SH-SY5Y (cell line): ENCODE measurements around the gene C2orf81.

ENCODE experiments used
- GATA2 ChIP-seq: IDR thresholded peaks from 2 replicates; pipeline ENCODE4 v1.6.1; 2011; ENCODE audit warnings: mild to moderate bottlenecking, low read depth, low read length
- GATA3 ChIP-seq: IDR thresholded peaks from 2 replicates; pipeline ENCODE4 v1.6.1; 2011; ENCODE audit warnings: low read depth, mild to moderate bottlenecking, low read length, moderate library complexity

Gene C2orf81

GRCh38 chr2:74429487-74430451 is 8.3 kb upstream of the C2orf81 start:
- no peak for TF ChIP-seq GATA3

- TF ChIP-seq GATA3 (no peak), GATA2 (no peak)
Measured at GRCh38 chr2:74428675-74429074, 7.3 kb upstream of the C2orf81 start.

GRCh38 chr2:74427551-74427950 is 6.1 kb upstream of the C2orf81 start:
- no peak for TF ChIP-seq GATA2
- TF ChIP-seq GATA3 = no peak

- TF ChIP-seq GATA2 (no peak), GATA3 (no peak)
Measured at GRCh38 chr2:74426181-74426758, 4.9 kb upstream of the C2orf81 start.

GRCh38 chr2:74425523-74425922 is 4.1 kb upstream of the C2orf81 start:
- TF ChIP-seq GATA3 (no peak), GATA2 (no peak)

- TF ChIP-seq GATA2 (no peak), GATA3 (no peak)
Measured at GRCh38 chr2:74424995-74425406, 3.6 kb upstream of the C2orf81 start.

- TF ChIP-seq GATA2 (no peak), GATA3 (no peak)
Measured at GRCh38 chr2:74424139-74424992, 2.9 kb upstream of the C2orf81 start.

GRCh38 chr2:74423231-74424095 is 2.0 kb upstream of the C2orf81 start:
- no peak for TF ChIP-seq GATA2
- TF ChIP-seq GATA3 = no peak

- no peak for TF ChIP-seq GATA2
- TF ChIP-seq GATA3 = no peak
Measured at GRCh38 chr2:74420006-74420405, 1.4 kb downstream of the C2orf81 start.

- TF ChIP-seq GATA3 (no peak), GATA2 (no peak)
Measured at GRCh38 chr2:74419345-74419744, 2.1 kb downstream of the C2orf81 start.

- TF ChIP-seq GATA2 = no peak
- TF ChIP-seq GATA3 = no peak
Measured at GRCh38 chr2:74418312-74418711, 3.1 kb downstream of the C2orf81 start.

- TF ChIP-seq GATA3 = no peak
- TF ChIP-seq GATA2 = no peak
Measured at GRCh38 chr2:74417763-74418162, 3.7 kb downstream of the C2orf81 start.

- TF ChIP-seq GATA2 = no peak
- no peak for TF ChIP-seq GATA3
Measured at GRCh38 chr2:74417197-74417596, 4.2 kb downstream of the C2orf81 start.

GRCh38 chr2:74416778-74417177 is 4.6 kb downstream of the C2orf81 start:
- no peak for TF ChIP-seq GATA2
- no peak for TF ChIP-seq GATA3
